ENCODE results near the gene TMEM214. TPM values are rescaled to one million over a fixed set of nuclear protein-coding genes. Genes with fewer than 3 reads are reported as not detected.

Gene TMEM214
- total RNA-seq, 2 donors from 2014 or later = 21.0 to 41.0 TPM

- TF ChIP-seq CTCF (IDR thresholded peaks at IDR 0.05) = no peak
- Histone ChIP-seq H3K4me1 (peaks cover 0 to 7% of the 10 kb centered on the region in 2 donors), H3K9me3 (no peaks in the 10 kb centered on the region), H3K4me3 (no peak overlapping the region), H3K27ac (no peak overlapping the region), H3K27me3 (no peaks in the 10 kb centered on the region), H3K36me3 (peaks cover 4% of the 10 kb centered on the region)
- no peak for DNase-seq (ENCODE audit: low spot score)
These were observed 32.5 kb upstream of the TMEM214 start for GRCh38 chr2:27000228-27000627.

- H3K9me3 ChIP-seq = no peaks in the 10 kb centered on the region
These were observed 31.8 kb upstream of the TMEM214 start for GRCh38 chr2:27000995-27001394.

GRCh38 chr2:27001950-27002349 is 30.8 kb upstream of the TMEM214 start:
- no peak for TF ChIP-seq CTCF (IDR thresholded peaks at IDR 0.05)
- peaks cover 4% of the 10 kb centered on the region for H3K36me3 ChIP-seq
- peaks cover 0 to 9% of the 10 kb centered on the region in 2 donors for H3K4me1 ChIP-seq
- H3K27me3 ChIP-seq = no peaks in the 10 kb centered on the region
- no peak for DNase-seq (ENCODE audit: low spot score)
- no peaks in the 10 kb centered on the region for H3K9me3 ChIP-seq
- H3K27ac ChIP-seq = no peak overlapping the region
- H3K4me3 ChIP-seq = no peak overlapping the region

More at GRCh38 chr2:27000995-27001394, 31.8 kb upstream of the TMEM214 start:
- no peak for TF ChIP-seq CTCF (IDR thresholded peaks at IDR 0.05)
- DNase-seq (ENCODE audit: low spot score) = no peak
- Histone ChIP-seq H3K27ac (no peak overlapping the region), H3K4me3 (no peak overlapping the region), H3K27me3 (no peaks in the 10 kb centered on the region), H3K36me3 (peaks cover 4% of the 10 kb centered on the region), H3K4me1 (peaks cover 0 to 7% of the 10 kb centered on the region in 2 donors)

GRCh38 chr2:27003007-27003406 is 29.8 kb upstream of the TMEM214 start:
- TF ChIP-seq CTCF (IDR thresholded peaks at IDR 0.05) = no peak
- no peak for DNase-seq (ENCODE audit: low spot score)
- Histone ChIP-seq H3K27ac (no peak overlapping the region), H3K27me3 (no peaks in the 10 kb centered on the region), H3K4me3 (no peak overlapping the region), H3K4me1 (peaks cover 0 to 16% of the 10 kb centered on the region in 2 donors), H3K36me3 (peaks cover 4% of the 10 kb centered on the region), H3K9me3 (no peaks in the 10 kb centered on the region)

GRCh38 chr2:27003857-27004256 is 28.9 kb upstream of the TMEM214 start:
- no peak for DNase-seq (ENCODE audit: low spot score)
- H3K27me3 ChIP-seq = no peaks in the 10 kb centered on the region
- H3K27ac ChIP-seq = no peak overlapping the region
- H3K36me3 ChIP-seq = no peaks in the 10 kb centered on the region
- TF ChIP-seq CTCF (IDR thresholded peaks at IDR 0.05) = no peak
- H3K9me3 ChIP-seq = no peaks in the 10 kb centered on the region
- H3K4me3 ChIP-seq = no peak overlapping the region
- peaks cover 0 to 16% of the 10 kb centered on the region in 2 donors for H3K4me1 ChIP-seq
